GM19463 (cell line): ENCODE results near the gene FANCD2OS.
"Not testable (repeated sequence)": the region's sequence is repeated elsewhere in the genome, so short reads cannot be mapped to it uniquely, and the experiment has no call there.

Source experiments
- ATAC-seq: cut with Tn5 transposase; IDR thresholded peaks from one replicate; pipeline ENCODE4 v1.9.1; 2021; ENCODE audit warnings: mild to moderate bottlenecking, moderate library complexity; ENCODE audit not compliant: unreplicated experiment

FANCD2OS gene

DNA sequence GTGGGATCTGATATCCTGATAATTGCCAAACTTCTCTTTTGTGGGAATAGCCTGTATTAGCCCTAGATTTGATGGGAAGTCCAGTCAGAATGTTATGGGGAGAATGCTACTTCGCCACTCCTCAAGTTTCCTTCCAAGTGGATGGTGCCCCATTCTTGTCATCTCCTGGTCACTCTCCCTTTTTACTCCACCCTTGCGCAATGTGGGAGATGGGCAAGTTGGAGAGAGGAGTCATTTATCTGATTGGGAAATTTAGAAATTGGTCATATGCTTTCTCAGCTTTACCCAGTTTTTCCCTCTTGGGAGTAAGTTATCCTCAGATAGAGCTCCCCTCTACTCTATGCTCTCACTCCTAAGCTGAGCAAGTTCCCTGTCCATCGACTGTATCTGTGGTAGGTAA, 14.4 kb downstream of the FANCD2OS start:
- ATAC-seq = no peak

DNA sequence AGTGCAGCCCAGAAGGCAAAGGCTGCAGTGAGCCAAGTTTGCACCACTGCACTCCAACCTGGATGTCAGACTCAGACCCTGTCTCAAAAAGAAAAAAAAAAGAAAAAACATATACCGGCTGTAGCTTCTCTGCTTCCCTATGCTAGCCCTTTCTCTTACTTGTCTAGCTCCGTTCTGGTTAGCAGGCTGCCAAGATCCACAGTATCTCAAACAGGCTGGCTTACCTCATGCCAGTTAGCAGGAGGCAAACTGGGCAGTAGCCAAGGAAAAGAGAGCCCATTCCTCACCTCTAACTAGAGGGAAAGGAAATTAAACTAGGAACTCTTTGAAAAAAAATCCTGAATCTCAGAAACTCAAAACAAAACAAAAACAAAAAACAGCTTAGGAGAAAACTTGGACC, 16.7 kb downstream of the FANCD2OS start:
- not testable (repeated sequence) for ATAC-seq

DNA sequence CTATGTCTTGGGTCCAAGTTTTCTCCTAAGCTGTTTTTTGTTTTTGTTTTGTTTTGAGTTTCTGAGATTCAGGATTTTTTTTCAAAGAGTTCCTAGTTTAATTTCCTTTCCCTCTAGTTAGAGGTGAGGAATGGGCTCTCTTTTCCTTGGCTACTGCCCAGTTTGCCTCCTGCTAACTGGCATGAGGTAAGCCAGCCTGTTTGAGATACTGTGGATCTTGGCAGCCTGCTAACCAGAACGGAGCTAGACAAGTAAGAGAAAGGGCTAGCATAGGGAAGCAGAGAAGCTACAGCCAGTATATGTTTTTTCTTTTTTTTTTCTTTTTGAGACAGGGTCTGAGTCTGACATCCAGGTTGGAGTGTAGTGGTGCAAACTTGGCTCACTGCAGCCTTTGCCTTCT, 17.3 kb downstream of the FANCD2OS start:
- ATAC-seq = not testable (repeated sequence)

DNA sequence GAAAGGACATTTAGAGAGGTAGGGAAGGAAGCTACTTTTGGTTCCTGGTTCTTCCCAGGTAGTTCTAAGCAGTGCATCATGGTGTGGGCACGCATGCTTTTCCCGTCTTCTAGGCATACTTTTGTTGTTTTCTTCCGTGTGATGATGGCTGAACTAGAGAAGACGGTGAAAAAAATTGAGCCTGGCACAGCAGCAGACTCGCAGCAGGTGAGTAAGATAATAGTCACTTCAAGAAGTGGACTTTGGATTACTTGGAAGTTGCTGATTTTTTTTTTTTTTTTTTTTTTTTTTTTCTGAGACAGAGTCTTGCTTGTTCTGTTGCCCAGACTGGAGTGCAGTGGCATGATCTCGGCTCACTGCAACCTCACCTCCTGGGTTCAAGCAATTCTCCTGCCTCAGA, 17.9 kb downstream of the FANCD2OS start:
- ATAC-seq = no peak

DNA sequence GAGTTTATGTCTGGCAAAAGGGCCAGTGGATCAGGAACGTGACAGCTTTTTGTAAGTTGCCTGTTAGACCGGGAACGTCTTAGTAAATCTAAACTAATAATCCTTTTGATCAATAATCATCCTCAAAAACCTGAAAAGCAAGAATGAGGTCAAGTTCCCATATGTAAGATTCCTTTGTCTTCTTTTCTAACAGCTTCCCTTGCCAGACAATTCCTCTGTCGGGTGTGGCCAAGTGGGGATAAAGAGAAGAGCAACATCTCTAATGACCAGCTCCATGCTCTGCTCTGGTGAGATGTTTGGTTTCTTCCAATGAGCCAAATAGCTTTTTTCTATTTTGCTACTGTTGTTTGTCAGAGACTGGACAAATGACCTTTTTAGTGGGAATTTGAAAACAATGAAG, 19.8 kb downstream of the FANCD2OS start:
- no peak for ATAC-seq

DNA sequence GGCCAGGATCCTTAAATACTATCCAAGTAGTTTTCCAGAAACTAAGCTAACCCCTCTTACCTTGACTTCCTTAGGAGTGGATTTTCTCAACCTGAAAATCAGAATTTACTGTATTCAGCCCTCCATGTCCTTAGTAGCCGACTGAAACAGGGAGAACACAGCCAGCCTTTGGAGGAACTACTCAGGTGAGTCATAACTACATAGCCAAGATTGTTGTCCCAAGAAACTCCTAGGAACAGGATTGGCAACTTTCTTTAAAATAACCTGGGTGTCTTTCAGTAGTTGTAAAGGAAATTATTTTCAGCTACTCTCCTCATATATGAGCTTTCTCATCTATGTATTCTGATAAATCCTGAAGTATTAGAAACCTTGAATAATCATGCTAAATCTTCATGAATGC, 22.3 kb downstream of the FANCD2OS start:
- no peak for ATAC-seq

DNA sequence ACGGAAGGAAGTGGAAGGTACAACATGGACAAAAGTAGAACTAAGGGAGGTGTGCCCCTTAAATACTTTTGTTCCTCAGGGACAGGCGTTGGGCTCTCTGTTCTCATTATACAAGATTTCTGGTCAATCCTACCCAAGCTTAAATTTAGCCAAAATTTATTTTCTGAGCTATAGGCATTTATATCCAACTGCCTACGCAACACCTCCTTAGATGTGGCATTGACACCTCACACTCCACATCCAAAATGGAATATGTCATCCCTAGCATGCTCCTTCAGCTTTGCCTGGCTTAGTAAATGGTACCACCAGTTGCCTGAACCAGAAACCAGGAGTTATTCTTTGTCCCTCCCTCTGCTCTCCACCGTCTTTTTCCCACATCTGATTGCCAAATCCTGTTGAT, 26.2 kb downstream of the FANCD2OS start:
- ATAC-seq = no peak

DNA sequence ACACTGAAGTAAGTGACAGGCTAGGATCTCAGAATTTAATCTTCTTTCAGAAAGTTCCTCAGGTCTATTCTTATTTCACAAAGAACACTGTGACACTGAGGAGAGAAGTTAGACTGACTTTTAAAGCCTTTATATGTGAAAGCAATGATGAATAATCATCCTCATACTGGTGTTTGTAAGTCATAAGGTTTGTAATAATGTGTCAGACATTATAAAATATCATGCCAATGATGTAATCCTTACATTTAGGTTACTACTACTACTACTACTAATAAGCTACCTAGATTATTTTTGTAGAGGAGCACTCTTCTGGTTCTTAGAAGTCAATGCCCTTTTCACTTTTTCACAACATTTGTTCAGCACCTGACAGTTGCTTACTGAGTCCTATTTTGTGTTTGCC, 33.4 kb downstream of the FANCD2OS start:
- ATAC-seq = no peak

DNA sequence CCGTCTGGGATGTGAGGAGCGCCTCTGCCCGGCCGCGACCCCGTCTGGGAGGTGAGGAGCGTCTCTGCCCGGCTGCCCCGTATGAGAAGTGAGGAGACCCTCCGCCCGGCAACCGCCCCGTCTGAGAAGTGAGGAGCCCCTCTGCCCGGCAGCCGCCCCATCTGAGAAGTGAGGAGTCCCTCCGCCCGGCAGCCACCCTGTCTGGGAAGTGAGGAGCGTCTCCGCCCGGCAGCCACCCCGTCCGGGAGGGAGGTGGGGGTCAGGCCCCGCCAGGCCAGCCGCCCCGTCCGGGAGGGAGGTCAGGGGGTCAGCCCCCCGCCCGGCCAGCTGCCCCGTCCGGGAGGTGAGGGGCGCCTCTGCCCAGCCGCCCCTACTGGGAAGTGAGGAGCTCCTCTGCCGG, 38.0 kb downstream of the FANCD2OS start:
- not testable (repeated sequence) for ATAC-seq

DNA sequence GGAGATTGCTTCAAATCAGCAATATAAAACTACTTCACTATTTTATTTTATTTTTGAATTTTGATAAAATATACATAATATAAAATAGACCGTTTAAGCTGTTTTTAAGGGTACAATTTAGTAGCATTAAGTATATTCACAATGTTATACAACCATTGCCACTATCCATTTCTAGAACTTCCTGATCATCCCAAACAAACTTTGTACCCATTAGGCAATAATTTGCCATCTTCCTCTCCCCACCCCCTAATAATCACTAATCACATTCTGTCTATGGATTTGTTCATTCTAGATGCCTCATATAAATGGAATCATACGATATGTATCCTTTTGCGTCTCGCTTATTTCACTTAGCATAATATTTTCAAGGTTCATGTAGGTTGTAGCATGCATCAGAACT, 53.0 kb downstream of the FANCD2OS start:
- ATAC-seq = no peak
